Anterior cingulate cortex (tissue), 58 donors: ENCODE measurements around the gene MBD3L2.
"Not testable (repeated sequence)": the region's sequence is repeated elsewhere in the genome, so short reads cannot be mapped to it uniquely, and the experiment has no call there.

Experiments
- DNase-seq, 58 donors: peaks; one replicate each; lab custom pipeline; 2025; lab: John Stamatoyannopoulos, UW

Gene MBD3L2

GRCh38 chr19:7049021-7049420 is at the start of gene MBD3L2:
Gene MBD3L2, plus strand, starts transcription at chr19:7049321. Its CDS starts 53 bp downstream, at chr19:7049374.
- not testable (repeated sequence) for DNase-seq

GRCh38 chr19:6999933-7000332 is 49.2 kb upstream of the MBD3L2 start:
- no peak for DNase-seq

GRCh38 chr19:7000333-7000732 is 48.8 kb upstream of the MBD3L2 start:
- DNase-seq = no peak

GRCh38 chr19:7000816-7001215 is 48.3 kb upstream of the MBD3L2 start:
- DNase-seq = peak in 1 of 58 donors; percentile 17

GRCh38 chr19:7004313-7004931 is 44.7 kb upstream of the MBD3L2 start:
- peak in 1 of 58 donors; percentile 24 for DNase-seq

- no peak for DNase-seq
Measured at GRCh38 chr19:7006135-7006704, 42.9 kb upstream of the MBD3L2 start.

GRCh38 chr19:7007859-7008258 is 41.3 kb upstream of the MBD3L2 start:
- DNase-seq = no peak

- DNase-seq = no peak
Measured at GRCh38 chr19:7010722-7011593, 38.2 kb upstream of the MBD3L2 start.

- DNase-seq = no peak
Measured at GRCh38 chr19:7013678-7014077, 35.4 kb upstream of the MBD3L2 start.

- DNase-seq = no peak
Measured at GRCh38 chr19:7018828-7019227, 30.3 kb upstream of the MBD3L2 start.

- DNase-seq = not testable (repeated sequence)
Measured at GRCh38 chr19:7021331-7021730, 27.8 kb upstream of the MBD3L2 start, which contains the start of gene MBD3L2B. Gene MBD3L2B, minus strand, starts transcription at chr19:7021431. Its CDS starts 34 bp downstream, at chr19:7021397.

- not testable (repeated sequence) for DNase-seq
Measured at GRCh38 chr19:7028790-7029189, 20.3 kb upstream of the MBD3L2 start.

GRCh38 chr19:7030278-7030677 is 18.8 kb upstream of the MBD3L2 start, which contains the start of gene MBD3L5:
Gene MBD3L5, plus strand, starts transcription at chr19:7030578. Its CDS starts 34 bp downstream, at chr19:7030612.
- DNase-seq = not testable (repeated sequence)

- DNase-seq = not testable (repeated sequence)
Measured at GRCh38 chr19:7040079-7040478, 9.0 kb upstream of the MBD3L2 start, which contains the start of gene MBD3L4. Gene MBD3L4, minus strand, starts transcription at chr19:7040179. Its CDS starts 35 bp downstream, at chr19:7040144.

GRCh38 chr19:7041563-7041962 is 7.6 kb upstream of the MBD3L2 start:
- not testable (repeated sequence) for DNase-seq

- DNase-seq = not testable (repeated sequence)
Measured at GRCh38 chr19:7051421-7051820, 2.3 kb downstream of the MBD3L2 start.

GRCh38 chr19:7052896-7053295 is 3.8 kb downstream of the MBD3L2 start:
- DNase-seq = not testable (repeated sequence)

- DNase-seq = not testable (repeated sequence)
Measured at GRCh38 chr19:7054635-7055368, 5.7 kb downstream of the MBD3L2 start.

GRCh38 chr19:7055679-7056078 is 6.6 kb downstream of the MBD3L2 start:
- not testable (repeated sequence) for DNase-seq

GRCh38 chr19:7056371-7056770 is 7.2 kb downstream of the MBD3L2 start:
- DNase-seq = not testable (repeated sequence)
